ENCODE data around the gene ADAP1. TPM values are rescaled to one million over a fixed set of nuclear protein-coding genes. Genes with fewer than 3 reads are reported as not detected.
A peak's percentile ranks its signal among the peaks of the same experiment; 100 is the strongest.

ADAP1 gene
- polyA plus RNA-seq, 3 donors = 49.1 to 117 (median 72.2) TPM

DNA sequence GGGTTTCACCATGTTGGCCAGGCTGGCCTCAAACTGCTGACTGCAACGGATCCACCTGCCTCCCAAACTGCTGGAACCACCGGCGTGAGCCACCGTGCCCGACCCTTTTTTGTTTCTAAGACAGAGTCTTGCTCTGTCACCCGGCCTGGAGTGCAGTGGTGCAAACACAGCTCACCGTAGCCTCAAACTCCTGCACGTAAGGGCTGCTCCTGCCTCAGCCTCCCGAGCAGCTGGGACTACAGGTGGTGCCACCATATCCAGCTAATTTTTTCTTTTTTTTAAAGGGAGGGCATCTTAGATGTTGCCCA lies 36.4 kb downstream of the ADAP1 start:
- Mint-ChIP-seq H3K36me3 (peaks cover 45 to 61% of the 10 kb centered on the region in 2 donors), H3K27me3 (ENCODE audit: low read depth in 3 of 3) (peaks cover 0 to 3% (median 0%) of the 10 kb centered on the region in 3 donors), H3K4me1 (peaks cover 55% of the 10 kb centered on the region), H3K9me3 (peaks cover 0 to 3% (median 0%) of the 10 kb centered on the region in 7 donors), H3K4me3 (no peak overlapping the region), H3K27ac (no peak overlapping the region)
- 94% methylated on average over 9 of the region's 9 CpGs for WGBS (ENCODE audit: insufficient coverage)
- intact Hi-C loops (cut with micrococcal nuclease) = no loop called here
- H3K4me3 ChIP-seq (replicated peaks in 1 of 3; ENCODE audit: low read depth in 2 of 3, low read length in 3 of 3) = no peak overlapping the region
- no peak overlapping the region for H2AFZ ChIP-seq (ENCODE audit: insufficient read depth, low read depth, low read length, poor library complexity, severe bottlenecking)
- TF ChIP-seq CTCF (IDR thresholded peaks at IDR 0.05) = no peak
- peaks cover 32% of the 10 kb centered on the region for H4K20me1 ChIP-seq (ENCODE audit: insufficient read depth, low read length)
- no peaks in the 10 kb centered on the region for H3K27me3 ChIP-seq (ENCODE audit: control insufficient read depth in 2 of 2, insufficient read depth in 2 of 2, low read length in 2 of 2)
- no peak for DNase-seq
- H3K9me3 ChIP-seq (replicated peaks in 1 of 2; ENCODE audit: control insufficient read depth in 1 of 2, insufficient read depth in 1 of 2, low read length in 2 of 2) = no peaks in the 10 kb centered on the region
- H3K4me1 ChIP-seq (ENCODE audit: control insufficient read depth in 1 of 2, insufficient read depth in 2 of 2, low read length in 2 of 2) = peaks cover 41 to 67% of the 10 kb centered on the region in 2 donors
- peaks cover 34 to 42% of the 10 kb centered on the region in 2 donors for H3K36me3 ChIP-seq (replicated peaks in 1 of 2; ENCODE audit: control insufficient read depth in 1 of 2, insufficient read depth in 2 of 2, low read length in 2 of 2)
- no peak overlapping the region for H3K9ac ChIP-seq (ENCODE audit: insufficient read depth, low read length, poor library complexity, severe bottlenecking)
- peaks cover 62% of the 10 kb centered on the region for H3K79me2 ChIP-seq (ENCODE audit: insufficient read depth, low read length)
- no peak overlapping the region for H3K4me2 ChIP-seq (replicated peaks; ENCODE audit: extremely low read depth, low read length, poor library complexity, severe bottlenecking)
- H3K27ac ChIP-seq (ENCODE audit: low read depth in 1 of 2, low read length in 2 of 2) = no peak overlapping the region

DNA sequence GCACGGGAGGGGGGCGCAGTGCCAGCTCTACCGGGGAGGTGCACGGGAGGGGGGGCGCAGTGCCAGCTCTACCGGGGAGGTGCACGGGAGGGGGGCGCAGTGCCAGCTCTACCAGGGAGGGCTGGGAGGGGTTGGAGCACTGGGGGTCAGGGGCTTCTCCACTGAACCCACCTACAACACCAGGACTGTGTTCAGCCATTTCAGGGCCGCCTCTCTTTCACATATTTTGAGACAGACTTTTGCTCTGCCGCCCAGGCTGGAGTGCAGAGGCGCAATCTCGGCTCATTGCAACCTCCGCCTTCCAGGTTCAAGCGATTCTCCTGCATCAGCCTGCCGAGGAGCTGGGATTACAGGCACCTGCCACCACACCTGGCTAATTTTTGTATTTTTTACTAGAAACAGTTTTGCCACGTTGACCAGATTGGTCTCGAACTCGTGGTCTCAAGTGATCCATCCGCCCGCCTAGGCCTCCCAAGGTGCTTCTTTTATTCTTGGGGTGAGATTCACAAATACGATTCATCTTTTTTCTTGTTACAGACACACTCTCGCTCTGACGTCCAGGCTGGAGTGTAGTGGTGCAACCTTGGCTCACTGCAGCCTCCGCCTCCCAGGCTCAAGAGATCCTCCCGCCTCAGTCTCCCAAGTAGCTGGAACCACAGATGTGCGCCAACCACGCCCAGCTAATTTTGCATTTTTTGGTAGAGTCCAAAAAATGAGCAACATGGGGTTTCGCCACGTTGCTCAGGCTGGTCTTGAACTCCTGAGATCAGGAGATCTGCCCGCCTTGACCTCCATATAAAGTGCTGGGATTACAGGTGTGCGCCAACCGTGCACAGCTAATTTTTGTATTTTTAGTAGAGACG lies 37.0 kb downstream of the ADAP1 start:
- H3K9me3 ChIP-seq (replicated peaks in 1 of 2; ENCODE audit: control insufficient read depth in 1 of 2, insufficient read depth in 1 of 2, low read length in 2 of 2) = no peaks in the 10 kb centered on the region
- 94% methylated on average over 22 of the region's 33 CpGs for WGBS (ENCODE audit: insufficient coverage)
- Mint-ChIP-seq H3K27ac (peak overlapping the region in 1 of 7 donors; percentile 25), H3K27me3 (ENCODE audit: low read depth in 3 of 3) (peaks cover 0 to 3% (median 0%) of the 10 kb centered on the region in 3 donors), H3K4me1 (peaks cover 56% of the 10 kb centered on the region), H3K9me3 (peaks cover 0 to 7% (median 0%) of the 10 kb centered on the region in 7 donors), H3K4me3 (no peak overlapping the region), H3K36me3 (peaks cover 48 to 65% of the 10 kb centered on the region in 2 donors)
- no peak overlapping the region for H3K9ac ChIP-seq (ENCODE audit: insufficient read depth, low read length, poor library complexity, severe bottlenecking)
- no peak overlapping the region for H2AFZ ChIP-seq (ENCODE audit: insufficient read depth, low read depth, low read length, poor library complexity, severe bottlenecking)
- peaks cover 66% of the 10 kb centered on the region for H3K79me2 ChIP-seq (ENCODE audit: insufficient read depth, low read length)
- no peak overlapping the region for H3K4me2 ChIP-seq (replicated peaks; ENCODE audit: extremely low read depth, low read length, poor library complexity, severe bottlenecking)
- H3K27me3 ChIP-seq (ENCODE audit: control insufficient read depth in 2 of 2, insufficient read depth in 2 of 2, low read length in 2 of 2) = no peaks in the 10 kb centered on the region
- peaks cover 41 to 67% of the 10 kb centered on the region in 2 donors for H3K4me1 ChIP-seq (ENCODE audit: control insufficient read depth in 1 of 2, insufficient read depth in 2 of 2, low read length in 2 of 2)
- DNase-seq = no peak
- peaks cover 34 to 42% of the 10 kb centered on the region in 2 donors for H3K36me3 ChIP-seq (replicated peaks in 1 of 2; ENCODE audit: control insufficient read depth in 1 of 2, insufficient read depth in 2 of 2, low read length in 2 of 2)
- no peak overlapping the region for H3K4me3 ChIP-seq (replicated peaks in 1 of 3; ENCODE audit: low read depth in 2 of 3, low read length in 3 of 3)
- H3K27ac ChIP-seq (ENCODE audit: low read depth in 1 of 2, low read length in 2 of 2) = no peak overlapping the region
- TF ChIP-seq CTCF (IDR thresholded peaks at IDR 0.05) = no peak
- peaks cover 36% of the 10 kb centered on the region for H4K20me1 ChIP-seq (ENCODE audit: insufficient read depth, low read length)
- intact Hi-C loops (cut with micrococcal nuclease) = no loop called here
